ENCODE data around the gene ADAMTS7. TPM values are rescaled to one million over a fixed set of nuclear protein-coding genes. Genes with fewer than 3 reads are reported as not detected.

ADAMTS7 gene
- total RNA-seq, 4 donors from 2014 or later, result 0.59 to 2.1 (median 0.60) TPM

GRCh38 chr15:78711638-78712037 lies 99.6 kb downstream of the ADAMTS7 start:
- DNase-seq (ENCODE audit: low spot score in 2 of 2), result peak in 1 of 2 donors; percentile 66
- H3K4me3 ChIP-seq (ENCODE audit: low read depth, poor library complexity, severe bottlenecking), result no peak overlapping the region
- intact Hi-C loops (cut with DNase I; ENCODE audit: low total_unique reads), result no loop called here
- 84 to 94% methylated on average over 2 of the region's 2 CpGs for WGBS, 2 donors
- no peak for TF ChIP-seq POLR2A (IDR thresholded peaks at IDR 0.05)
- no peak for TF ChIP-seq CTCF (IDR thresholded peaks at IDR 0.05)

- no peak overlapping the region for H3K4me3 ChIP-seq (ENCODE audit: low read depth, poor library complexity, severe bottlenecking)
- intact Hi-C loops (cut with DNase I; ENCODE audit: low total_unique reads), result loop anchor here (5.0 kb wide), 1 partner anchor 92 kb away; no protein-coding TSS in a partner anchor
- peak in 1 of 3 donors; percentile 43 for TF ChIP-seq CTCF (IDR thresholded peaks at IDR 0.05)
- TF ChIP-seq POLR2A (IDR thresholded peaks at IDR 0.05), result no peak
- DNase-seq (ENCODE audit: low spot score in 2 of 2), result peak; percentile 34 to 92
- 7 to 9% methylated on average over 19 to 21 of the region's 21 CpGs for WGBS, 2 donors
These were observed 101.9 kb downstream of the ADAMTS7 start for GRCh38 chr15:78709263-78709882.

Other genes with a start within 250 kb of the ADAMTS7 start
- under 1 TPM; 0.27 to 0.84 (median 0.64) TPM for gene CHRNA5, start 245.9 kb downstream of the ADAMTS7 start, total RNA-seq
- gene CHRNA3, start 190.5 kb downstream of the ADAMTS7 start, total RNA-seq, result 1 to 10 TPM in 1 of 4 donors, under 1 TPM in 3; 0.08 to 1.2 (median 0.58) TPM
- gene CHRNB4, start 170.3 kb downstream of the ADAMTS7 start, total RNA-seq, result under 1 TPM in 1 of 4 donors, not detected in 3; 0.19 TPM
- gene MORF4L1, start 61.4 kb upstream of the ADAMTS7 start, total RNA-seq, result 100 to 1,000 TPM; 118 to 178 (median 141) TPM
- 100 to 1,000 TPM; 213 to 518 (median 291) TPM for gene CTSH, start 133.6 kb upstream of the ADAMTS7 start, total RNA-seq